Measurements from ENCODE around the gene CNOT6. TPM values are rescaled to one million over a fixed set of nuclear protein-coding genes. Genes with fewer than 3 reads are reported as not detected.

The CNOT6 gene
- total RNA-seq, 1 experiment from 2014 or later = 32.8 TPM

DNA sequence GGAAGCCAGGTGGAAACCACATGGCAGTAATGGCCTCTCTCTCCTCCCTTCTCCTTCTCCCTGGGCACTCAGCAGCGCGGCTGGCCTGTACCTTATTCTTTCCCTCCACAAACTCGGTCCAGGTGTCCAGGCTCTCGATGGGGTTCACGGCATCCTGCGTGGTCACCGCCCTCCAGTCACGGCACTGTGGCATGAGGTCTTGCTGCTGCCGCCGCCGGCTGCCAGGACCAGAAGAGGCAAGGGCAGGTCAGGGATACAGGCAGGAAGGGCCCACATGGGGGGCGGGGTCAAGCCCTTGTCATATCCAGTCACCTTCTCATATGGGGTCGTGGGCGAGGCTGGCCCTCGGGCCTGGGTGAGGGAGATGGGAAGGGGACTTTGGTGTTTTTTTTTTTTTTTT lies 129.7 kb downstream of the CNOT6 start:
- ChIA-PET POLR2A (no interaction called here), CTCF (no interaction called here)
- DNase-seq (ENCODE audit: low read depth, low spot score) = no peak
- TF ChIP-seq REST (IDR thresholded peaks at IDR 0.05; ENCODE audit: insufficient read depth in 1 of 2, low read depth in 2 of 2, low read length in 1 of 2) = no peak
- TF ChIP-seq CTCF (IDR thresholded peaks at IDR 0.05) = no peak
- no peak for TF ChIP-seq POLR2AphosphoS5 (IDR thresholded peaks at IDR 0.05; ENCODE audit: low read depth, low read length)
- TF ChIP-seq TCF7L2 (IDR thresholded peaks at IDR 0.05; ENCODE audit: low read depth, low read length) = no peak
- TF ChIP-seq SIN3A (IDR thresholded peaks at IDR 0.05; ENCODE audit: borderline replicate concordance, insufficient read depth, low read depth, low read length) = no peak
- in situ Hi-C loops (cut with HindIII; ENCODE audit: low pct_unique_long_range_greater_than_20kb, low sequenced_read_pairs) = no loop called here
- no peak overlapping the region for H3K4me3 ChIP-seq (ENCODE audit: low read depth in 2 of 2, low read length in 2 of 2)
- no peaks in the 10 kb centered on the region for H3K4me1 ChIP-seq (ENCODE audit: control insufficient read depth, insufficient read depth, low read length)
- no peaks in the 10 kb centered on the region for H3K36me3 ChIP-seq (ENCODE audit: control insufficient read depth, insufficient read depth, low read length)
- no TSS peak for BruUV-seq (replicated peaks)
- intact Hi-C loops (cut with micrococcal nuclease; ENCODE audit: unreplicated experiment) = no loop called here
- no peak for ATAC-seq
- H3K9me3 ChIP-seq (ENCODE audit: control insufficient read depth, insufficient read depth, low read depth, low read length) = no peaks in the 10 kb centered on the region
- no peaks in the 10 kb centered on the region; the same call in 1 of the 2 replicates for H3K27me3 ChIP-seq (ENCODE audit: control insufficient read depth, insufficient read depth, low read length)
- no peak overlapping the region for H3K27ac ChIP-seq (ENCODE audit: low read length)

DNA sequence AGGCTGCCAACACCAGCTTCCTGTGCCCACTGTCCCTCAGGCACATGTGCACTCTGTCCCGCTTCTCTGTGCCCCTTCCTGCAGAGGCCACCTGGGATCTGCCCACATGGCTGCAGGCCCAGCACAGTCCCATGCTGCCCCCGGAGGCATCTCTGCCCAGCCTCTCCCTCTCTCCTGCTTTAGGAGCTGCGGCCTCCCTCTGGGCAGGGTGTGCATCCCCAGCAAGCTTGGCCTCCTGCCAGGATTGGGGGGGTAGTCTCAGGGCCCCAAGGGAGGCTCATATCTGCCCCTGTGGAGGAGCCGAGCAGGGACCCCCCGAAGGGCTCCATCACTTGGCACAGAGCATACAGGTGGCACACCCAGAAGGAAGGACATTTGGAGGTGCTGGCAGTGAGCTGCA lies 130.4 kb downstream of the CNOT6 start:
- no peak overlapping the region for H3K4me3 ChIP-seq (ENCODE audit: low read depth in 2 of 2, low read length in 2 of 2)
- in situ Hi-C loops (cut with HindIII; ENCODE audit: low pct_unique_long_range_greater_than_20kb, low sequenced_read_pairs) = no loop called here
- H3K36me3 ChIP-seq (ENCODE audit: control insufficient read depth, insufficient read depth, low read length) = no peaks in the 10 kb centered on the region
- TF ChIP-seq REST (IDR thresholded peaks at IDR 0.05; ENCODE audit: insufficient read depth in 1 of 2, low read depth in 2 of 2, low read length in 1 of 2) (no peak), TCF7L2 (IDR thresholded peaks at IDR 0.05; ENCODE audit: low read depth, low read length) (no peak), SIN3A (IDR thresholded peaks at IDR 0.05; ENCODE audit: borderline replicate concordance, insufficient read depth, low read depth, low read length) (no peak)
- intact Hi-C loops (cut with micrococcal nuclease; ENCODE audit: unreplicated experiment) = no loop called here
- no TSS peak for BruUV-seq (replicated peaks)
- no peaks in the 10 kb centered on the region; the same call in 1 of the 2 replicates for H3K27me3 ChIP-seq (ENCODE audit: control insufficient read depth, insufficient read depth, low read length)
- ATAC-seq (no peak), DNase-seq (ENCODE audit: low read depth, low spot score) (no peak)
- no peak overlapping the region for H3K27ac ChIP-seq (ENCODE audit: low read length)
- ChIA-PET CTCF (no interaction called here), POLR2A (no interaction called here)
- H3K4me1 ChIP-seq (ENCODE audit: control insufficient read depth, insufficient read depth, low read length) = no peaks in the 10 kb centered on the region
- H3K9me3 ChIP-seq (ENCODE audit: control insufficient read depth, insufficient read depth, low read depth, low read length) = no peaks in the 10 kb centered on the region
